ENCODE results near the gene CD9. TPM values are rescaled to one million over a fixed set of nuclear protein-coding genes. Genes with fewer than 3 reads are reported as not detected.
"Not testable (repeated sequence)": the region's sequence is repeated elsewhere in the genome, so short reads cannot be mapped to it uniquely, and the experiment has no call there.

Gene CD9
- total RNA-seq, 1 donor from 2014 or later = 120 TPM

- H3K9me3 Mint-ChIP-seq = no peaks in the 10 kb centered on the region
- H3K4me3 Mint-ChIP-seq = no peak overlapping the region
- peaks cover 11% of the 10 kb centered on the region for H3K27me3 Mint-ChIP-seq
- H3K27ac Mint-ChIP-seq = no peak overlapping the region
- H3K36me3 Mint-ChIP-seq = no peaks in the 10 kb centered on the region
- H3K4me1 Mint-ChIP-seq (ENCODE audit: unreplicated experiment) = peaks cover 9% of the 10 kb centered on the region
- TF ChIP-seq CTCF (conservative IDR thresholded peaks at IDR 0.05) = no peak
- DNase-seq (ENCODE audit: extremely low spot score, unreplicated experiment) = no peak
Observed at GRCh38 chr12:6185961-6186827, 14.0 kb upstream of the CD9 start.

GRCh38 chr12:6187948-6188793 is 12.0 kb upstream of the CD9 start:
- H3K36me3 Mint-ChIP-seq = no peaks in the 10 kb centered on the region
- TF ChIP-seq CTCF (conservative IDR thresholded peaks at IDR 0.05) = no peak
- H3K4me3 Mint-ChIP-seq = no peak overlapping the region
- no peaks in the 10 kb centered on the region for H3K4me1 Mint-ChIP-seq (ENCODE audit: unreplicated experiment)
- peaks cover 17% of the 10 kb centered on the region for H3K27me3 Mint-ChIP-seq
- no peaks in the 10 kb centered on the region for H3K9me3 Mint-ChIP-seq
- no peak for DNase-seq (ENCODE audit: extremely low spot score, unreplicated experiment)
- H3K27ac Mint-ChIP-seq = no peak overlapping the region

GRCh38 chr12:6189028-6189427 is 11.2 kb upstream of the CD9 start:
- Mint-ChIP-seq H3K4me1 (ENCODE audit: unreplicated experiment) (no peaks in the 10 kb centered on the region), H3K27me3 (peaks cover 25% of the 10 kb centered on the region), H3K4me3 (no peak overlapping the region), H3K36me3 (no peaks in the 10 kb centered on the region), H3K27ac (no peak overlapping the region), H3K9me3 (no peaks in the 10 kb centered on the region)
- DNase-seq (ENCODE audit: extremely low spot score, unreplicated experiment) = no peak
- TF ChIP-seq CTCF (conservative IDR thresholded peaks at IDR 0.05) = no peak

GRCh38 chr12:6189952-6190598 is 10.1 kb upstream of the CD9 start:
- peaks cover 27% of the 10 kb centered on the region for H3K27me3 Mint-ChIP-seq
- DNase-seq (ENCODE audit: extremely low spot score, unreplicated experiment); H3K36me3 Mint-ChIP-seq; H3K27ac Mint-ChIP-seq; H3K4me3 Mint-ChIP-seq; H3K9me3 Mint-ChIP-seq; H3K4me1 Mint-ChIP-seq (ENCODE audit: unreplicated experiment): not testable (repeated sequence)

GRCh38 chr12:6190767-6191530 is 9.3 kb upstream of the CD9 start:
- not testable (repeated sequence) for H3K9me3 Mint-ChIP-seq; H3K27ac Mint-ChIP-seq; DNase-seq (ENCODE audit: extremely low spot score, unreplicated experiment); H3K4me3 Mint-ChIP-seq; H3K36me3 Mint-ChIP-seq; H3K4me1 Mint-ChIP-seq (ENCODE audit: unreplicated experiment)
- peaks cover 29% of the 10 kb centered on the region for H3K27me3 Mint-ChIP-seq

Measured in type B pancreatic cell (in vitro differentiated cells).